Gastroesophageal sphincter (tissue), 3 donors: ENCODE measurements around the gene STK32C.

ENCODE experiments used
- POLR2AphosphoS5 ChIP-seq: sonication (generic); formaldehyde crosslinking; IDR thresholded peaks from one replicate; pipeline ENCODE4 v1.6.1; 2017; ENCODE audit warnings: antibody characterized with exemption
- TF ChIP-seq, protein P1 (sequence below), 4 experiments: fragments of 200-600 bp in 2 of 4; fragments of 450-650 bp in 2 of 4; sonication (generic) in 1 of 4; IDR thresholded peaks; one replicate each; pipeline ENCODE4 v1.5.1; 2017 to 2019; ENCODE audit warnings: antibody characterized with exemption in 4 of 4, mild to moderate bottlenecking in 2 of 4, moderate library complexity in 2 of 4

DNA sequence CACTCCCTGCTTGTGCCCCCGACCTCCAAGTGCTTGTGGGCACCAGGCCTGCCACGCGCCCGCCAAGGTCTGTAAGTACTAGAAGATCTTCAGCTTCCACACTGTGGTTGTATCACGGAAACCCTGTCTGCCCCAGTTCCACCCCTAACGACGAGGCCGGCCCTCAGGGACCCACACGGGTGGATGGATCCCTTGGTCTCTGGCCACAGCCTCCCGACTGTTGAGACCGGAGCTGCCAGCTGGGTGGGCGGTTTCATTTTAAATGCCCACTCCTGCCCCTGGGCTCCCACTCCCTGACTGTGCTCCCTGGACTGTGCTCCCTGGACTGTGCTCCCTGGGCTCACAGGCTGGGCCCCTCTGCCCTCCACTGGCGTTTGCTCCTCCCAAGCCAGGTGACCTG, 70.9 kb downstream of the STK32C start:
- TF ChIP-seq, protein P1, sequence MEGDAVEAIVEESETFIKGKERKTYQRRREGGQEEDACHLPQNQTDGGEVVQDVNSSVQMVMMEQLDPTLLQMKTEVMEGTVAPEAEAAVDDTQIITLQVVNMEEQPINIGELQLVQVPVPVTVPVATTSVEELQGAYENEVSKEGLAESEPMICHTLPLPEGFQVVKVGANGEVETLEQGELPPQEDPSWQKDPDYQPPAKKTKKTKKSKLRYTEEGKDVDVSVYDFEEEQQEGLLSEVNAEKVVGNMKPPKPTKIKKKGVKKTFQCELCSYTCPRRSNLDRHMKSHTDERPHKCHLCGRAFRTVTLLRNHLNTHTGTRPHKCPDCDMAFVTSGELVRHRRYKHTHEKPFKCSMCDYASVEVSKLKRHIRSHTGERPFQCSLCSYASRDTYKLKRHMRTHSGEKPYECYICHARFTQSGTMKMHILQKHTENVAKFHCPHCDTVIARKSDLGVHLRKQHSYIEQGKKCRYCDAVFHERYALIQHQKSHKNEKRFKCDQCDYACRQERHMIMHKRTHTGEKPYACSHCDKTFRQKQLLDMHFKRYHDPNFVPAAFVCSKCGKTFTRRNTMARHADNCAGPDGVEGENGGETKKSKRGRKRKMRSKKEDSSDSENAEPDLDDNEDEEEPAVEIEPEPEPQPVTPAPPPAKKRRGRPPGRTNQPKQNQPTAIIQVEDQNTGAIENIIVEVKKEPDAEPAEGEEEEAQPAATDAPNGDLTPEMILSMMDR (IDR thresholded peaks at IDR 0.05) = no peak
- no peak for TF ChIP-seq POLR2AphosphoS5
